Hepatocyte (in vitro differentiated cells): ENCODE results near the gene TTC7B.

ENCODE experiments used
- EZH2 ChIP-seq: fragments of 200-600 bp; sonication (generic); IDR thresholded peaks from 2 replicates; pipeline ENCODE4 v1.6.1; 2016; ENCODE audit warnings: antibody characterized with exemption, mild to moderate bottlenecking, borderline replicate concordance
- TF ChIP-seq, protein P1 (sequence below): fragments of 200-600 bp; sonication (generic); IDR thresholded peaks from 2 replicates; pipeline ENCODE4 v1.5.1; 2016; ENCODE audit warnings: antibody characterized with exemption, mild to moderate bottlenecking; ENCODE audit not compliant: poor library complexity

DNA sequence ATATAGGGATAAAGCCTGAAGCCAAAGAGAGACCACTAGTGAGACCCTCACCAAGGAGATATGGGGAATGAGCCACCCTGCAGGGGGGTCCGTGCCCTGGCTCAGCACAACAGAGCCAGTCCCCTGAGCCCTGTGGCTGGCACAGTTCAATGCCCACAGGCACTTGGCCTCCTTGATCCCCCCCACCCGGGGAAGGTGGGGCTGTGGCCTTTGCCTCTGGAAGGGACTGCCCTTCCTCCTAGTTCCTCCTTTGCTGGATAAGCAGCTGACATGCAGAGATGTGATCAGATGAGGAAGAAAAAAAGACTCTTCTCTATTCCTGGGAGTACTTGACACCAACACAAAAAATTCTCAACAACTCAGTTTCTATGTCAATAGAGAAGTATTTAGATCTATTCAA lies 19.9 kb downstream of the TTC7B start:
- TF ChIP-seq, protein P1, sequence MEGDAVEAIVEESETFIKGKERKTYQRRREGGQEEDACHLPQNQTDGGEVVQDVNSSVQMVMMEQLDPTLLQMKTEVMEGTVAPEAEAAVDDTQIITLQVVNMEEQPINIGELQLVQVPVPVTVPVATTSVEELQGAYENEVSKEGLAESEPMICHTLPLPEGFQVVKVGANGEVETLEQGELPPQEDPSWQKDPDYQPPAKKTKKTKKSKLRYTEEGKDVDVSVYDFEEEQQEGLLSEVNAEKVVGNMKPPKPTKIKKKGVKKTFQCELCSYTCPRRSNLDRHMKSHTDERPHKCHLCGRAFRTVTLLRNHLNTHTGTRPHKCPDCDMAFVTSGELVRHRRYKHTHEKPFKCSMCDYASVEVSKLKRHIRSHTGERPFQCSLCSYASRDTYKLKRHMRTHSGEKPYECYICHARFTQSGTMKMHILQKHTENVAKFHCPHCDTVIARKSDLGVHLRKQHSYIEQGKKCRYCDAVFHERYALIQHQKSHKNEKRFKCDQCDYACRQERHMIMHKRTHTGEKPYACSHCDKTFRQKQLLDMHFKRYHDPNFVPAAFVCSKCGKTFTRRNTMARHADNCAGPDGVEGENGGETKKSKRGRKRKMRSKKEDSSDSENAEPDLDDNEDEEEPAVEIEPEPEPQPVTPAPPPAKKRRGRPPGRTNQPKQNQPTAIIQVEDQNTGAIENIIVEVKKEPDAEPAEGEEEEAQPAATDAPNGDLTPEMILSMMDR, result no peak
- TF ChIP-seq EZH2, result no peak
